ENCODE measurements around the gene NUMBL.

NUMBL gene

GRCh38 chr19:40705362-40705651, 14.9 kb upstream of the NUMBL start:
- no peak overlapping the region for H3K27ac ChIP-seq
- H3K4me3 ChIP-seq (ENCODE audit: low read depth in 1 of 2, low read length in 1 of 2) = no peak overlapping the region
- H3K27me3 ChIP-seq = no peaks in the 10 kb centered on the region
- peaks cover 97% of the 10 kb centered on the region for H3K36me3 ChIP-seq
- TF ChIP-seq, protein P1, sequence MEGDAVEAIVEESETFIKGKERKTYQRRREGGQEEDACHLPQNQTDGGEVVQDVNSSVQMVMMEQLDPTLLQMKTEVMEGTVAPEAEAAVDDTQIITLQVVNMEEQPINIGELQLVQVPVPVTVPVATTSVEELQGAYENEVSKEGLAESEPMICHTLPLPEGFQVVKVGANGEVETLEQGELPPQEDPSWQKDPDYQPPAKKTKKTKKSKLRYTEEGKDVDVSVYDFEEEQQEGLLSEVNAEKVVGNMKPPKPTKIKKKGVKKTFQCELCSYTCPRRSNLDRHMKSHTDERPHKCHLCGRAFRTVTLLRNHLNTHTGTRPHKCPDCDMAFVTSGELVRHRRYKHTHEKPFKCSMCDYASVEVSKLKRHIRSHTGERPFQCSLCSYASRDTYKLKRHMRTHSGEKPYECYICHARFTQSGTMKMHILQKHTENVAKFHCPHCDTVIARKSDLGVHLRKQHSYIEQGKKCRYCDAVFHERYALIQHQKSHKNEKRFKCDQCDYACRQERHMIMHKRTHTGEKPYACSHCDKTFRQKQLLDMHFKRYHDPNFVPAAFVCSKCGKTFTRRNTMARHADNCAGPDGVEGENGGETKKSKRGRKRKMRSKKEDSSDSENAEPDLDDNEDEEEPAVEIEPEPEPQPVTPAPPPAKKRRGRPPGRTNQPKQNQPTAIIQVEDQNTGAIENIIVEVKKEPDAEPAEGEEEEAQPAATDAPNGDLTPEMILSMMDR (IDR thresholded peaks at IDR 0.05) = no peak
- peaks cover 0 to 3% of the 10 kb centered on the region in 2 experiments for H3K4me1 ChIP-seq (ENCODE audit: control insufficient read depth in 1 of 2, insufficient read depth in 1 of 2, low read depth in 1 of 2, low read length in 1 of 2)
- H3K9me3 ChIP-seq = no peaks in the 10 kb centered on the region

- no peaks in the 10 kb centered on the region for H3K4me1 ChIP-seq (ENCODE audit: control insufficient read depth in 1 of 2, insufficient read depth in 1 of 2, low read depth in 1 of 2, low read length in 1 of 2)
- no peak overlapping the region for H3K27ac ChIP-seq
- H3K36me3 ChIP-seq = peaks cover 97% of the 10 kb centered on the region
- no peak overlapping the region for H3K4me3 ChIP-seq (ENCODE audit: low read depth in 1 of 2, low read length in 1 of 2)
- no peaks in the 10 kb centered on the region for H3K9me3 ChIP-seq
- TF ChIP-seq, protein P1 (IDR thresholded peaks at IDR 0.05) = no peak
- H3K27me3 ChIP-seq = no peaks in the 10 kb centered on the region
Measured at GRCh38 chr19:40704491-40705361, 14.3 kb upstream of the NUMBL start.

DNA sequence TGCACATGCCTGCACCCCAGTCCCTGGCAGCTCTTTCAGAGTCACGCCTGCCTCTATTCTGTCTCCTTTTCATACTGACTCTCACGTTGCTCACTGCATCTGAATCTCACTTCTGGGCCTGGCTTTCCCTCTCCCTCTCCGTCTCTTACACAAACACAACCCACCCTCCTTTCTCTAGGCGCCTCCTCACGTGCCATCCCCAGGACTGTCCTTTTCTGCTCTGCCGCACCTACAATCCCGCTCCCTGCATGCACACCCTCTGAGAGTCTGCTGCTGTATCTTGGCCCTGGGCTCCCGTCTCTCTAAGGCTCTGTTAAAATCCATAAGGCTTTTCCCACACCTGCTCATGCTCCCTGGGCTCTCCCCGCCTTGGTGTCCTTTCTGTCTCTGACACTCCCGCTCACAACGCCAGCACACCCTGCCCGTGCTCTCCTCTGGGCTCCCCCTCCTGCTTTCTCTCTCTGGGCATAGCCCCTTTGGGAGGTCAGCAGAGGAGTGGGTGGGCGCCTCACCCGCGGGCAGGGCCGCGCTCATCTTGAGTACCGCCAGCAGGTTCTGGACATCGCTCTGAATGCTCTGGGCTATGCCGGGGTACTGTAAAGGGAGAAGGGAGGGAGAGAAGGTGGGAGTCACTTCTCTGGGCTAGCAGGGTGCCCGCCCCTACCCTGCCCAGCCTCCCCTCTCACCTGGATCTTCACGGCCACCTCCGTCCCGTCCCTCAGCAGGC, 12.7 kb upstream of the NUMBL start:
- Histone ChIP-seq H3K27me3 (no peaks in the 10 kb centered on the region), H3K4me1 (ENCODE audit: control insufficient read depth in 1 of 2, insufficient read depth in 1 of 2, low read depth in 1 of 2, low read length in 1 of 2) (no peaks in the 10 kb centered on the region), H3K27ac (no peak overlapping the region), H3K4me3 (ENCODE audit: low read depth in 1 of 2, low read length in 1 of 2) (no peak overlapping the region), H3K36me3 (peaks cover 88% of the 10 kb centered on the region), H3K9me3 (no peaks in the 10 kb centered on the region)
- TF ChIP-seq, protein P1 (IDR thresholded peaks at IDR 0.05) = no peak

DNA sequence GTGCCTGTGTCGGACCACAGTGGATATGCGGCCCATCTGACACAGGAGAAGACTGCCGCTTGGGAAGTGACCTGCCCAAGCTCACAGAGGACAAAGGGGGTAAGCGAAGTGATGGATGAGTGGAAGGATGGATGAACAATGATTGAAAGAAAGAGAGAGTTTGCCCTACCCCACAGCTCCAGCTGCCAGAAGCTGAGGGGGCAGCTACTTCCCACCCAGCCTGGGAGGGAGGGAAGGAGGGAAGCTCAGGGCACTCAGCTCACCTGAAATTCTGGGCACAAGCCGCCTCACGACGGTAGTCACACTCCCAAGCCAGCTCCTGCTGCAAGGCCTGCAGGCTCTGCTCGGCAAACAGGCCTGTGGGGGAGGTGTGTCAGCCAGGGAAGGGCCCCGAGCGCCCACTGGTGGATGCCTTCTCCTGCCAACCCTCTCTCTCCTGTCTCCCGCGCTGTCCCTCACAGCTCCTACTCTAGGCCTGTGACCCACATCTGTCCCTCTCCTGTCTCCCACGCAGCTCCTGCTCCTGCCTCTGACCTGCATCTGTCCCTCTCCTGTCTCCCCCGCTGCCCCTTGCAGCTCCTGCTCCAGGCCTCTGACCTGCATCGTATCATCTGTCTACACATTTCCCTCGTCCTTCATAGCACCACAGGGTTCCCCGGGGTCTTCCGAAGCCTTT, 12.0 kb upstream of the NUMBL start:
- TF ChIP-seq, protein P1 (IDR thresholded peaks at IDR 0.05) = no peak
- peaks cover 81% of the 10 kb centered on the region for H3K36me3 ChIP-seq
- H3K4me1 ChIP-seq (ENCODE audit: control insufficient read depth in 1 of 2, insufficient read depth in 1 of 2, low read depth in 1 of 2, low read length in 1 of 2) = no peaks in the 10 kb centered on the region
- no peak overlapping the region for H3K4me3 ChIP-seq (ENCODE audit: low read depth in 1 of 2, low read length in 1 of 2)
- no peaks in the 10 kb centered on the region for H3K27me3 ChIP-seq
- no peak overlapping the region for H3K27ac ChIP-seq
- no peaks in the 10 kb centered on the region for H3K9me3 ChIP-seq

DNA sequence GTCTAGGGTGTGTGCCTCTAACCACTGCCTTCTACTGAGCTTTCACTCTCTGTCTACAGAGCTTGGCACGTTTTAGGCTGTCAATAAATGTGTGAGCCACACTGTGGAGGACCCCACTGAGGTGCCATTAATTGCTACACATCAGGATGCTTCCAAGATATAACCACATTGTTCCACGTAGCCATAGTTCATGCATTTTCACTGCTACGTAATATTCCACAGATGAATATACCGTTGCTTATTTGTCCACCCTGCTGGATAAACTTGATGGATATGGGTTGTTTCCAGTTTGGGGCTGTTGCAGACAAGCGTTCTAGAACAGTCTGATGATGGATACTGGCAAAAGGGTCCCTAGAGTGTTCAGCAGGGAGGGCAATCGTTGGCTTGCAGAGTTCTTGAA, 11.3 kb upstream of the NUMBL start:
- TF ChIP-seq, protein P1 (IDR thresholded peaks at IDR 0.05) = no peak
- Histone ChIP-seq H3K36me3 (peaks cover 82% of the 10 kb centered on the region), H3K4me1 (ENCODE audit: control insufficient read depth in 1 of 2, insufficient read depth in 1 of 2, low read depth in 1 of 2, low read length in 1 of 2) (no peaks in the 10 kb centered on the region), H3K27ac (no peak overlapping the region), H3K4me3 (ENCODE audit: low read depth in 1 of 2, low read length in 1 of 2) (no peak overlapping the region), H3K9me3 (no peaks in the 10 kb centered on the region), H3K27me3 (no peaks in the 10 kb centered on the region)
